GM18909 (cell line): ENCODE measurements around the gene EMC1.
"Not testable (repeated sequence)": the region's sequence is repeated elsewhere in the genome, so short reads cannot be mapped to it uniquely, and the experiment has no call there.

ENCODE experiments used
- ATAC-seq: cut with Tn5 transposase; IDR thresholded peaks from one replicate; pipeline ENCODE4 v1.9.1; 2021; ENCODE audit warnings: mild to moderate bottlenecking; ENCODE audit not compliant: unreplicated experiment, poor library complexity

Gene EMC1

DNA sequence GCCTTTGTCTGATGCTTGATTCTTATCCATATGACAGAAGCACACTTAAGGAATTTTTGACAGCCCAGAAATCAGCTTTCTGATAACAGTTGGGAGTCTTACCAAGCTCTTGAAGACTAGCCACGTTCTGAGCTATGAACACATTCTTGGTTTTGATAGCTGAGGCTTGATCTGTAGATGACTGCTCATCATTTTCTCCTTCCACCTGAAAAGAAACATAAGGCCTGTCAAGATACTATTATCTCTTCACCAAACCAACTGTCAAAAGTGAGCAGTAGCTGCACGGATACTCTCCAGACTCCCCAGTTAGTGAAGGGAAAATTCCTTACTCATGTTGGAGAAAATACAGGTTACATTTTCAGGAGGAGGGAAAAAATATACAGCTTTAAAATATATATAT lies 53.5 kb downstream of the EMC1 start:
- no peak for ATAC-seq

DNA sequence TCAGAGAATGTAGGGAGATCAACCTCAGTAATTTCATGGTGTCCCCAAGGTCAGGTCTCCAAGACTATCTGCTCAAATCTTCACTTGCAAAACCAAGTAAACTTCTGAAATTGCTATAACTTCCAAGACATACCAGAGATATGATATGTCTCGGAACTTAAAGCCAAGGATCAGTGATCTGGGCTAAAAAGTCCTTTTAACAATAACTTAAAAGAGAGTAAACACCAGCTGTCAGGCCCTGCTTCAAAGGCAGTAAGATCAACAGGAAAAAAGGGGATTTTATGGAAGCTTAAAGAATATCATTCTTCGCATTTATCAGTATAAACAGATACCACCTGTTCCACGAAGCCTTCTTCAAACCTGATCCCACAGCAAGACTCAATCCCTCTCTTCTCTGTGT lies 55.0 kb downstream of the EMC1 start:
- ATAC-seq: no peak

DNA sequence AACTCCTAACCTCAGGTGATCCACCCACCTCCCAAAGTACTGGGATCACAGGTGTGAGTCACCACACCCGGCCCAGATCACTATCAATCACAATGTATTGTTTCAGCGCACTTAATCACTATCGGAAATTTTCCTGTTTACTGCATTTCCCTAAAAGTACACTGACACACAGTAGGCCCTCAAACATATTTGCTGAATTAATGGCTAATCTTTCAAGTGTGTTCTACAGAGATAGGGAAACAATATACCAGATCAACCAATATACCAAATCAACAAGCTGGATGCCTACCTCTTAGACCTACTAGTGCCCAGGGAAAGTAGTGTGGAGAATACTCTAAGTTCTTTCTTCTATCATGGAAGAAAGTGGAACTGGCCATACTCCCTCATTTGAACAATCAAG lies 58.3 kb downstream of the EMC1 start:
- no peak for ATAC-seq

DNA sequence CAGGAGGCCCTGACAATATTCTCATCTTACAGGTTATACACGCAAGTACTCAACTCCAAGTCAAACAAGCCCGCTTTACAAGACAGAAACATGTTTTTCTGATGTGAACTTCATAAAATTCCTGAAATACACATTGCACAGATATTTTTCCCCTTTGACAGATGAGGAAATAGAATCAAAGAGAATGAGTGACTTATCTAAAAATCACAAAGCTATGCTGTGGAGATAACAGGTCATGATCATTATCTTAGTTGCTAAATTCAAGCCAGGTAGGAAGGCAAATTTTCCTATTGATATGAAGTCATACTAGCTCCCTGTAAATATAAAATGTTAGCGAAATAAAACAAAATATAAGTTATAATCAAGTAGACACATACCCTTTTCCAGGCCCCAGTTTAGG lies 59.5 kb downstream of the EMC1 start:
- ATAC-seq: no peak

DNA sequence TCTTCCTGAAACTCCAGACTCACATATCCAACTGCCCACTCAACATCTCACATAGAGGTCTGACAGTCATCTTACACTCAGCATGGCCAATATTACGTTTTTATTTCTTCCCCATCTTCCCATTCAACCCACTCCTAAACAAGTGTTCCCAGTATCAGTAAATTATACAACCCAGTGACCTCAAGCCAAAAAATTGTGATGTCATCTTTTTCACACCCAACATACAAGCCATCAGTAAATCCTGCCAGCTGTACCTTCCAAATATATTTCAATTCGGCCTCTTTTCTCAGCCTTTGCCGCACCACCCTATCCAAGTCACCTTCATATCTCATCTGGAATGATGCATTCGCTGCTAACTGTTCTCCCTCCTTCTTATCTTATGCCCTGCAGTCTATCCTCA lies 60.9 kb downstream of the EMC1 start:
- no peak for ATAC-seq

DNA sequence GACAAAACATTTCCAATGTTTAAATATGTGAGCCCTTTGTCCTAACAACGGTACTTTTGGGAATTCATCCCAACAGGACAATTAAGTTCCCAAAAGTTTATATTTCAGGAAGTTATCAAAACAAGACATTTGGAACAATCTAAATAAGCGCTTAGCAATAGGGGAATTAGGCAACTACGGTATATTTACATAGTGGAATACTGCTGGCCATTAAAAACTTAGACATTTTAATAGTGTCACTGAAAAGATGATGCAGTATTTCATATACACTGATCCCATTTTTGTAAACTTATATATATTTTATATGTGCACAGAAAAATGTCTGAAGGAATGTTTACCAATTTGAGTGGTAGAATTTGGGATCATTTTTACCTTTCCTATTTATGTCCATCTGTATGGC lies 62.1 kb downstream of the EMC1 start:
- no peak for ATAC-seq

DNA sequence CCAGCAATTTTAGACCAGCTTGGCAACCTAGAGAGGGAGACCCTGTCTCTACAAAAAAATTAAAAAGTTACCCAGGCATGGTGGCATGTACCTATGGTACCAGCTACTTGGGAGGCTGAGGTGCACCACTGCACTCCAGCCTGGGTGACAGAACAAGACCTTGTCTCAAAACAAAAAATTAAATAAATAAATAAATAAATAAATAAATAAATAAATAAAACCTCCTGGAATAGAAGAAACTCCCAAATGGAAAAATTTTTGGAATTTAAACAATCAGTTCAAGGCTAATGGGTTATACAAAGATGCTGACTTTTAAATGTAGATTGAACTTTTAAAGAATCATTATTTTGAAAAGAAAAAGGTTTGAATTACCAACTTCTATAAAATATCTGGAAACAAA lies 63.5 kb downstream of the EMC1 start:
- ATAC-seq: no peak

DNA sequence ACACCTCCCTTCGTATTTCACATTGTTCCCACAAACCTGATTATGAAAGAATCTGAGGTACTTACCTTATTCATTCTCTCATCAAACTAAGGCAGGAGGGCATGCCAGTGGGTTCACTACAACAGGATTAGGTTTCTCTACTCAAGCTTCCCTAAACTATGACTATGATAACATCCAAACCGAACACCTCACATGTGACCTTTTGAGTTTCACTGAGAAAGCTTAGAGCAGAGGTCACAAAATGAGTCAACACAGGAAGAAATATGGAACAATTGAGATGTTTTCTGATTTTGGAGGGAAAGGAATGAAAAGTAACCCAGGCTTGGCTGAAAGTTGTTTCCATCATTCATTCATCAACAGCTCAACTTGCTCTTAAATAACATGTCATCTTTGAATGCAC lies 65.3 kb downstream of the EMC1 start:
- no peak for ATAC-seq

DNA sequence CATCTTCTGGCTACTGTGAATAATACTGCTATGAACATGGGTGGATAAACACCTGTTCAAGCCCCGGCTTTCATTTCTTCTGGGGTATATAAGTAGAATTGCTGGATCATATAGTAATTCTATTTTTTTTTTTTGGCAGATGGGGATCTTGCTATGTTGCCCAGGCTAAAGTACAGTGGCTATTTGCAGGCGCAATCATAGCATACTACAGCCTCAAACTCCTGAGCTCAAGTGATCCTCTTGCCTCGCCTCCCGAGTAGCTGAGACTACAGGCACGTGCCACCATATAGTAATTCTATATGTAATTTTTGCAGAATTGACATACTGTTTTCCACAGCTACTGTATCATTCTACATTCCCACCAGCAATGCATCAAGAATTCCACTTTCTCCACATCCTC lies 69.1 kb downstream of the EMC1 start:
- no peak for ATAC-seq

DNA sequence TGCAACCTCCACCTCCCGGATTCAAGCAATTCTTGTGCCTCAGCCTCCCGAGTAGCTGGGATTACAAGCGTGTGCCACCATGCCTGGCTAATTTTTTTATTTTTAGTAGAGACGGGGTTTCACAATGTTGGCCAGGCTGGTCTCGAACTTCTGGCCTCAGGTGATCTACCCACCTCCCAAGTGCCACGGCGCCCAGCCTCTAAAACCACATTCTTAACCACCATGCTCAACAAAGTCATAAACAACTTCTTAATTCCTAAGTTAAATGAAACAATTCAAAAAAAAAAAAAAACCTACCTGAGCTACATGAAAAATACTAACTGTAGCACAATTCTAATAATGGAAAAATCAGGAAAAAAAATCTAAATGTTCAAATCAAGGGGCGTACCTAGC lies 71.1 kb downstream of the EMC1 start:
- not testable (repeated sequence) for ATAC-seq

DNA sequence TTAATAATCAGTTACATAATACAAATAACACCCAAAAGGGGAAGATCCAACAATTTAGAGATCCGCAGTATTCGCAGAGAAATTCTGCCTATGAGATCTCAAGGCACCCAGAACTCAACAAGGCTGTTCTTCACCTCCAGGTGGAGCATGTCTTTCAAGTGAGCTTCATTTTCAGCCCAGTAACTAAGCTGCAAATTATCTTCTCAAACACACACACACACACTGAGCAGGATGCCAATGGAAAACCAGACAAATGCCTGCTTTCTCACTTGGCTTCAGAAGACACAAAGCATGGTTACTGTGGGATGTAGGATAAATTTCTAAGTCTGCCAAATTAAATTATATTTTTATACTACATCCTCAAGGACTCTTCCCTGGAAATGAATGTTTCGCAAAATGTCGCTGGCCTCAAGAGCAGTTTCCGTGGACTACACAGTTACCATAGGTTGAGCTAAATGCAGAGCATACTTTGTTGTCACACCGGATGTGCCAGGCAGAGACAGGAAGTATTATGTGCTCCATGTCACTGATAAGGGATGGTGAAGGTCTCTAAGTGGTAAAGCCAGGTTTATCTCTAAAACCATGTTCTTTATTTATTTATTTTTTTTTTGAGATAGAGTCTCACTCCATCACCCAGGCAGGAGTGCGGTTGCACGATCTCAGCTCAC lies 71.6 kb downstream of the EMC1 start:
- ATAC-seq: no peak

DNA sequence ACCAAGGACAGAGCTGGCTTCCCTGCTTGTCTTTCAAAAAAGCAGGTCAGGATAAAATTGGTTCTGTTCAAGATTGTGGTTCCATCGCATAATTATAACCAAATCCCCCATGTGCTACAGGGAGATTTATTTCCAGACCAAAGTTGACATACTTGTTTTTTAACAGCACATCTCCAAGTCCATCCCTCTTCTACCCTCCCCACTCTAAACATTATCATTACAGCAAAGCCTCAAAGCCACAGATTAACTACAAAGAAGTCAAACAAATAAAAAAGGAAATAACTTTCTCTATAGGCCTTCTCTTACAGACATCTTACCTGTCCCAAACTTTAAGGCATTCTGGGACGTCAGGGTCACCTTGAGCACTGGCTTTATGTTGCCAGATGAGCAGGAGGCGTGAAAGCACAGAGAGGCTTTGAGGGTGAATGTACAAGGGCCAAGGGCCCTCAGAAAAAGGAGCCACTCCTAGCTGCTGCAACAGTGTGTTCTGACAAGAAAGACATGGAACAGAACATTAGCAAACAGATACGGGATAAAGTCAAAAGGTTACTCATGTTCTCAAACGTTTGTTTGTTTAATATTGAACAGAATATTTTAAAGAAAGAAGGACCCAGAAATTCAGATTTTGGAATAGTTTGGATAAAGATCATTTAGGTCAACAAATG lies 72.5 kb downstream of the EMC1 start:
- ATAC-seq: no peak

DNA sequence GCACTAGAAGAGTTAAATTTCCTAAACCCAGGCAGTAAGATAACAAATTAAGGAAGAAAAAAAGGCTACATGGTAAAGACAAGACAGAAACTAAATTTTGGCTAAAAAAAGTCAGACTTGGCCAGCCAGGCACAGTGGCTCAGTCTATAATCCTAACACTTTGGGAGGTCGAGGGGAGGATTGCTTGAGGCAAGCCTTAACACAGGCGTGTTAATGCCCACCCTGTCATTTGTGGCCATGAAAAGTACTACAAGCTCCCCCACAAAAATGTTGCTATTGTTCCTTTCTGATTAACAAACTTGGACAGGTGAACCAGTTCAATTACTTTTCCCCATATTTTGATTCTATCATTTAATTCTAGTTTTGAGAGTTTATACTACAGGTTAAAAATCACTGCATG lies 73.5 kb downstream of the EMC1 start:
- no peak for ATAC-seq

DNA sequence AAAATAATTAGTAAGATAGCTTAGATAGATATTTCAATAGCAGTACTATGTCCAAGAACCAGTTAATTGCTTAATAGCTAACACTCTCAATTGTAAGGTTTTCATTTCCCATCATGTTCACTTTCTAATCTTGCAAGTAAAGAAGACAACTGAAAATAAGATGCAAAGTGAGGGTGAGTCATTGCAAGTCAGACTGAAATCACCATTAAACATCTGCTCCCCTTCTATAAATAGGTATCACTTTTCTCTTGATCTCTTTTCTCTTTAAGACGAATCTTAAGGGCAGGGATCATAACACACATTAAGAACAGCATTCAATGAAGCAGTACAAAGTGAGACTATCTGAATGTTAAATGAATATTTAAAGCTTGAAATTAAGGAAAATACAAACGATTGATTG lies 81.7 kb downstream of the EMC1 start:
- no peak for ATAC-seq

DNA sequence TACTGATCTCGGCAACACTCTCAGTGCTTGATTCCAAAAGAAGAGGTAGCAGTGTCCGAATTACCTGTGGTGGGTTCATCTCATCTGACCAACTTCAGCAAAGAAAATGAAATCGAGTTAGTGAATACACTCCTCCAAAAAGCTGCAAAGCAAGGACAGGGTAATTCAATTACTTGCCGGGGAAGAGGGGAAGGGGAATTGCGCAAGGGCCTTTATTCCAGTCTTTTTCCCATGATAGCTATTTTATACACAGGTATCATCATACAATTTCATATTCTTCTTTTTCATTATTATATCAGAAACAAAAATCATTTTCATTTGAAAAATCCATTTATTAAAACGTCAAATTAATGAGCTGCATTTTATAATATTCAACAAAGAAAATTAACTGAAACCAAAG lies 84.2 kb downstream of the EMC1 start:
- no peak for ATAC-seq

DNA sequence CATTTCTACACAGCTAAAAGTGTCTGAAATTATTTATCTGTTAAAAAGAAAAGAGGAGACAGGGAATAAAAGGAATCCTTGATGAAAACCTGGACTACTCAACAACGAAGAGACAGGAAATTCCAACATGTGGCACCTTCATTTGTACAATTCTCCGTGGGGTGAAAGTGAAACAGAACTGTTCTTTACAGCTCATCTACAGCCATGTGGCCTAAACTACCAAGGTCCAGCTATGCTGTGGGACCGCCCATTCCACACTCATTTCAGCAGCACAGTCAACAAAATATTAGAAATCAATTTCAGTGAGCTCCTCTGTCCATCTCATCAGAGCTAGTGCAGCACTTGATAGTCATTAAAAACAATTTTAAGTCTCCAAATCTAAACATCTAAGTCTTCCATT lies 85.3 kb downstream of the EMC1 start:
- ATAC-seq: no peak
